Nephron progenitor cell (in vitro differentiated cells): ENCODE data around the gene BCL2L14.

Source experiments
- DNase-seq: peaks from one replicate; pipeline ENCODE4 v3.0.0; 2021
- H3K27ac Mint-ChIP-seq: 2 replicates; pipeline ENCODE4 v1.8.0; 2021; ENCODE audit warnings: mild to moderate bottlenecking, moderate library complexity, mixed read lengths
- H3K27me3 Mint-ChIP-seq: 2 replicates; pipeline ENCODE4 v1.8.0; 2021; ENCODE audit warnings: mild to moderate bottlenecking, low read depth, mixed read lengths; ENCODE audit not compliant: poor library complexity
- H3K36me3 Mint-ChIP-seq: 2 replicates; pipeline ENCODE4 v1.8.0; 2021; ENCODE audit warnings: low read depth, mixed read lengths
- H3K4me1 Mint-ChIP-seq: 2 replicates; pipeline ENCODE4 v1.8.0; 2021; ENCODE audit warnings: mixed read lengths
- H3K4me3 Mint-ChIP-seq: 2 replicates; pipeline ENCODE4 v1.8.0; 2021; ENCODE audit warnings: mild to moderate bottlenecking, moderate library complexity, mixed read lengths
- H3K9me3 Mint-ChIP-seq: 2 replicates; pipeline ENCODE4 v1.8.0; 2021; ENCODE audit warnings: mild to moderate bottlenecking, moderate library complexity, mixed read lengths
- TF ChIP-seq, protein P1 (sequence below): fragments of 200-600 bp; sonication (generic); IDR thresholded peaks from 2 replicates; pipeline ENCODE4 v1.5.0; 2021; ENCODE audit warnings: antibody characterized with exemption

Gene BCL2L14, protein sequence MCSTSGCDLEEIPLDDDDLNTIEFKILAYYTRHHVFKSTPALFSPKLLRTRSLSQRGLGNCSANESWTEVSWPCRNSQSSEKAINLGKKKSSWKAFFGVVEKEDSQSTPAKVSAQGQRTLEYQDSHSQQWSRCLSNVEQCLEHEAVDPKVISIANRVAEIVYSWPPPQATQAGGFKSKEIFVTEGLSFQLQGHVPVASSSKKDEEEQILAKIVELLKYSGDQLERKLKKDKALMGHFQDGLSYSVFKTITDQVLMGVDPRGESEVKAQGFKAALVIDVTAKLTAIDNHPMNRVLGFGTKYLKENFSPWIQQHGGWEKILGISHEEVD

DNA sequence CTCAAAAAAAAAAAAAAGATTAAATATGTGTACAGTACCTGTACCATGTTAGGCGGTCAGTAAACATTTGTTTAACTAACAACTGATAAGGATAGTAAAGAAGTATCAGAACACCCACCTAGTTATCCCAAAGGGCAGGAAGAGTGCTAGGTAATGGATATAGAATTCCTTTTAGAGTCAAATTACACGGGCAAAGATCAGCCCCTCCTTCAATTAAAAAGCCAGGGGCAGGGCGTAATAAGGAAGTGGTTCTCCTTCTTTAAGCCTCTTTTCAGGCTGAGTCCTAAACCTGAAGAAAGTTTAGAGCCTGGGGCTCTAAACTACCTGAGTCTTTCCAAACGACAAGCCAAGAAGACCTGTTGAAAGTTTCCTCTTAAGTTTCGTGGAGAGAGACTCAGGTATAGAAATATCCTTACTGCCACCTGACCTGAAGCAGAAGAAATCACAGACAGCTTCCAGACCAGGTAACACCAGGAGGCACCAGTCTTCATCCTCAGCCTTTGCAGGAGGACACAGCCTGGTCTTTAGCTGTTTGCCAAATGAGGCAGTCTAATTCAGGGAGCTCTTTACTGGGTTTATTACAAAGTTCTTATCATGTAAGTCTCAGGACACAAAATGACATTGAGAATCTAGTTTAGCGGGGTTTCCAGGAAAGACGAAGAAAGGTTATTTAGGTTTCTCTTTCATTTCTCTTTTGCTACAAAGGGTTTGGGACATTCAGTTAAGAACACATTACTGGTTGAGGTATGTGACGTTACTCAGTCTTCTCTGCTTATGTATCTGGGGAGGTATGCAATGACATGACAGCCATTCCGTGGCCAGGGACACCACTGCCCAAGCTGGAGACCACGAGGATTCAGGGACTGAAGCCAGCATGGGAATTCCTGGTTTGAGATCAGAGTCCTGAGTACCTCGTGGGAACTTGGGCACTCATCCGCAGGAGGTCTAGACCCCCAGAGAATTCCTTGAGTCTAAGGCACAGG lies at the start of gene BCL2L14:
BCL2L14 (plus strand) TSS at position 266 of the 983 bp plus-strand sequence. CDS start 8,367 bp downstream, outside the sequence.
- TF ChIP-seq, protein P1, sequence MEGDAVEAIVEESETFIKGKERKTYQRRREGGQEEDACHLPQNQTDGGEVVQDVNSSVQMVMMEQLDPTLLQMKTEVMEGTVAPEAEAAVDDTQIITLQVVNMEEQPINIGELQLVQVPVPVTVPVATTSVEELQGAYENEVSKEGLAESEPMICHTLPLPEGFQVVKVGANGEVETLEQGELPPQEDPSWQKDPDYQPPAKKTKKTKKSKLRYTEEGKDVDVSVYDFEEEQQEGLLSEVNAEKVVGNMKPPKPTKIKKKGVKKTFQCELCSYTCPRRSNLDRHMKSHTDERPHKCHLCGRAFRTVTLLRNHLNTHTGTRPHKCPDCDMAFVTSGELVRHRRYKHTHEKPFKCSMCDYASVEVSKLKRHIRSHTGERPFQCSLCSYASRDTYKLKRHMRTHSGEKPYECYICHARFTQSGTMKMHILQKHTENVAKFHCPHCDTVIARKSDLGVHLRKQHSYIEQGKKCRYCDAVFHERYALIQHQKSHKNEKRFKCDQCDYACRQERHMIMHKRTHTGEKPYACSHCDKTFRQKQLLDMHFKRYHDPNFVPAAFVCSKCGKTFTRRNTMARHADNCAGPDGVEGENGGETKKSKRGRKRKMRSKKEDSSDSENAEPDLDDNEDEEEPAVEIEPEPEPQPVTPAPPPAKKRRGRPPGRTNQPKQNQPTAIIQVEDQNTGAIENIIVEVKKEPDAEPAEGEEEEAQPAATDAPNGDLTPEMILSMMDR: no peak
- DNase-seq: no peak
- Mint-ChIP-seq H3K36me3 (no peaks in the 10 kb centered on the region), H3K4me1 (peaks cover 19% of the 10 kb centered on the region), H3K4me3 (no peak within 1 kb of the TSS), H3K27me3 (peaks cover 3% of the 10 kb centered on the region), H3K27ac (no peak within 1 kb of the TSS), H3K9me3 (no peaks in the 10 kb centered on the region)

DNA sequence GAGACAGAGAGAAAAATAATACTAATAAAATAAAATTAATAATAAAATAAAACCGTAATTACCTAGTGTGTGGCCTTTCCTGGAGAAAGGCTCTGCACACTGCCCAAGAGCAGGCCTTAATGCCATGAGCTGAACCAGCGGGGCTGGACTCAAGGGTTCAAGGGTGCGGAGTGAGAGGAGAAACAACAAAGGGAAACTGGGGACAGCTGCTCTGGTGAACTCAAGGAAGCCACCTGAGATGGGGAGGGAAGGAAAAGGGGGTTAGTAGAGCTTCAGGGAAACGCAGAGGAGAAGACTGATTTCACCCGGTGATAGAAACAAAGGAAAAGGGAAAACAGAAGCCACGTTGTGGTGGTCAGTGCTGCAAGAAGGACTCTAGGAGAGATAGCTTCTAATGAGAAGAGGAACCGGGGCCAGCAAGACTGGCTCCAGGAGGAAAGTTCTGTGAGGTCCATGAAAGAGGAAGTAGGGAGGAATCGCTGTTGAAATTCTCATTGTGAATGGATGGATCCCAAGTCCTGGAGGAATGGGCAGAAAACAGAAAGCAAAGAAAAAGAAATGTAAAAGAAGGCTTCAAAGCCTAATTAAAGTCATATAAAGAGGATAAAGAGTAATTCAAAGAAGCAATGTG lies 48.3 kb upstream of the BCL2L14 start:
- Mint-ChIP-seq H3K9me3 (peaks cover 18% of the 10 kb centered on the region), H3K4me3 (no peak overlapping the region), H3K27ac (no peak overlapping the region), H3K4me1 (peaks cover 11% of the 10 kb centered on the region), H3K27me3 (peaks cover 23% of the 10 kb centered on the region), H3K36me3 (peaks cover 5% of the 10 kb centered on the region)
- DNase-seq: no peak
- TF ChIP-seq, protein P1: no peak

DNA sequence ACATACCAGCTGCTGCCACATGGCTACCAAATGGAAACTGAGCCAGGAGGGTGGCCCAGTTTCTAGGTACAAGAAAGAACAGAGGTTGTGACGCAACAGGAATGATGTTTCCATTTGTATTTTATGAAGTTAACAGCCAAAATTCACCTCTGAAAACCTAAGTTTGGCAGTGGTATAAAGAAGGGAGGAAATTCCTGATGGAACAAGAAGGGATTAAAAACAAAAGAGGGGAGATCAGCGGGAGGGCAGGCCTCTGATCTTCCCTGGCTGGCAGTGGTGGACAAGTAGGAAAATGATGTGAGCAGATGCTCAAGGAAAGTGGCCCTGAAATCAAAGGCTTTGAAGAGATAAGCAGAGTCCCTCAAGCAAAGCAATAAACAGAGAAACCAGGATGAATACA lies 47.3 kb upstream of the BCL2L14 start:
- Mint-ChIP-seq H3K4me3 (no peak overlapping the region), H3K4me1 (peaks cover 2% of the 10 kb centered on the region), H3K9me3 (peaks cover 22% of the 10 kb centered on the region), H3K36me3 (peaks cover 5% of the 10 kb centered on the region), H3K27ac (no peak overlapping the region), H3K27me3 (peaks cover 25% of the 10 kb centered on the region)
- DNase-seq: no peak
- TF ChIP-seq, protein P1: no peak

DNA sequence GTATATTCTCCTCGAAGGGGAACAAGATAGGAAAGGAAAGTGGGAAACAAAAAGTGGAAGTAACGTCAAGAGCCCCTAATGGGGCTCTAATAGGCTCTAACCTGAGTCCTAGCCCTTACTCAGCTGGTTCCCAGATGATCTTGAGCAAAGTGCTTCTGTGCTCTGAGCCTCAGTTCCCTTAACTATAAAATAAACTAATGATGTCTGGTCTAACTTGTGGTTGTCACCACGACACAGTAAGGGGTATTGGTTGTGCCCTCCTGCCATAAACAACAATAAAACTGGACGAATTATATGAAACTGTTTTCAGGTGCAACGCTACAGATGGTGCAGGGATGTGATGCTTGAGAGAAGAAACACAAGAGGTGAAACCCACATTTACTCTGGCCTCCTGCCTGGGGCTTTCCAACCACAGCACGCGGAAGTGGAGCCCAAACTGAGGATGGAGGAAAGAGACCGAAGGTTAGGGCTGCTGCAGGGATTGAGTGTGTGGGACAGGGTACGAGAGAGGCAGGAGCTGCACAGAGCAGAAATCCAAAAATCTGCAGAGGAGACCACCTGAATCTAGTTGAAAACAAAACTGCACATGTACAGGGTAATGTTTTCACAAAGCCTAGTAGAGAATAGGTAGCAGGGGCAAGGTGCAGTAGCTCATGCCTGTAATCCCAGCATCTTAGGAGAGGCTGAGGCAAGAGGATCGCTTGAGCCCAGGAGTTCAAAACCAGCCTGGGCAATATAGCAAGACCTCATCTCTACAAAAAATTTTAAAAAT lies 45.6 kb upstream of the BCL2L14 start:
- DNase-seq: no peak
- H3K4me1 Mint-ChIP-seq: no peaks in the 10 kb centered on the region

More for the DNA sequence above, 45.6 kb upstream of the BCL2L14 start:
- H3K36me3 Mint-ChIP-seq: peaks cover 5% of the 10 kb centered on the region
- no peak overlapping the region for H3K27ac Mint-ChIP-seq
- TF ChIP-seq, protein P1: no peak
- H3K9me3 Mint-ChIP-seq: peaks cover 28% of the 10 kb centered on the region
- H3K27me3 Mint-ChIP-seq: peaks cover 27% of the 10 kb centered on the region
- no peak overlapping the region for H3K4me3 Mint-ChIP-seq
